ENCODE results near the gene RNF150.

GRCh38 chr4:141090473-141090872 is 42.8 kb downstream of the RNF150 start:
- TF ChIP-seq POLR2A (IDR thresholded peaks at IDR 0.05) (no peak), CTCF (IDR thresholded peaks at IDR 0.05 in 4 of 5, conservative IDR thresholded peaks at IDR 0.05 in 1 of 5) (no peak)
